Vagina (tissue), 2 donors: Measurements from ENCODE around the gene FBXW4. TPM values are rescaled to one million over a fixed set of nuclear protein-coding genes. Genes with fewer than 3 reads are reported as not detected.

Experiments
- DNase-seq, 2 donors: peaks; one replicate each; pipeline ENCODE4 v3.0.0-alpha.2; 2017; ENCODE audit errors: extremely low spot score in 2 of 2
- H3K27ac ChIP-seq: fragments of 200-600 bp; sonication (generic); one replicate; pipeline ENCODE4 v1.5.1; 2019
- H3K27me3 ChIP-seq: fragments of 200-600 bp; sonication (generic); one replicate; pipeline ENCODE4 v1.5.1; 2019
- H3K36me3 ChIP-seq, 2 donors: fragments of 200-600 bp; sonication (generic); one replicate each; pipeline ENCODE4 v1.5.1; 2017 to 2019
- H3K4me1 ChIP-seq: fragments of 200-600 bp; sonication (generic); one replicate; pipeline ENCODE4 v1.5.1; 2019
- H3K4me3 ChIP-seq, 2 donors: fragments of 200-600 bp; sonication (generic); 1 replicate in 1 of 2; 2 replicates in 1 of 2; pipeline ENCODE4 v1.5.1; 2016 to 2019
- H3K9me3 ChIP-seq: fragments of 200-600 bp; sonication (generic); one replicate; pipeline ENCODE4 v1.5.1; 2019
- POLR2A ChIP-seq, 2 donors: fragments of 450-650 bp; IDR thresholded peaks; one replicate each; pipeline ENCODE4 v1.6.1; 2017; ENCODE audit warnings: antibody characterized with exemption in 2 of 2, mild to moderate bottlenecking in 2 of 2, moderate library complexity in 2 of 2
- POLR2AphosphoS5 ChIP-seq, 2 donors: sonication (generic); formaldehyde crosslinking; IDR thresholded peaks; one replicate each; pipeline ENCODE4 v1.9.0; 2017; ENCODE audit warnings: antibody characterized with exemption in 2 of 2, mild to moderate bottlenecking in 2 of 2, low read depth in 1 of 2; ENCODE audit not compliant: insufficient read depth in 1 of 2
- intact Hi-C: fragments of 100-400 bp; cut with DNase I; formaldehyde crosslinking; loops from one replicate; pipeline ENCODE4 v1.15.1; 2023
- total RNA-seq: library from RNA; depleted of rRNA; stranded (reverse); fragments of >200 nt; gene quantifications from one replicate; pipeline ENCODE4 v1.2.3, GENCODE V29; 2016
- TF ChIP-seq, protein P1 (sequence below), 3 experiments: fragments of 450-650 bp in 2 of 3; fragments of 200-600 bp in 1 of 3; sonication (generic) in 1 of 3; IDR thresholded peaks; one replicate each; pipeline ENCODE4 v1.5.1; 2017 to 2019; ENCODE audit warnings: antibody characterized with exemption in 3 of 3, mild to moderate bottlenecking in 2 of 3, moderate library complexity in 2 of 3

FBXW4 gene
- total RNA-seq, 1 donor from 2014 or later = 49.6 TPM

DNA sequence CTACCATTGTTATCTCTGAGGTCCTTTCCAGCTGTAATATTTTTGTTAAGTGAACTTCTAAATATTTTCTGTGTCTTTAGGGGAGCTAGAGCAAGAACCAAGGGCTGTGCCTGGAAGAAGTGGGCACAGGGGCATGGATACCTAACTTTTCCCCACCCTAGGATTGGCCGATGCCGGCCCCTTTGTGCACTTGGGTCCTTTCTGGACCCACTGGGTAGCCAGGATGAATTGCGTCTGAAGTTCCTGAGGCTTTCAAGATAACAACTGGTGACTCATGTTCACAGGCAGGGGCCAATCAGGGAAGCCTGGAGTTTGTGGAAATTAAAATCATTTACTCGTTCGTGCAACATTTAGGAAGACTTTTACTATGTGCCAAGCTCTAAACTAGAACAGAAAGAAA lies 106.1 kb downstream of the FBXW4 start:
- Histone ChIP-seq H3K27ac (no peak overlapping the region), H3K4me1 (peaks cover 24% of the 10 kb centered on the region), H3K36me3 (peaks cover 0 to 9% of the 10 kb centered on the region in 2 donors), H3K27me3 (no peaks in the 10 kb centered on the region), H3K4me3 (peak overlapping the region; percentile 83), H3K9me3 (no peaks in the 10 kb centered on the region)
- no peak for TF ChIP-seq POLR2A (IDR thresholded peaks at IDR 0.05)
- TF ChIP-seq POLR2AphosphoS5 (IDR thresholded peaks at IDR 0.05; ENCODE audit: insufficient read depth in 1 of 2, low read depth in 1 of 2) = no peak
- TF ChIP-seq, protein P1, sequence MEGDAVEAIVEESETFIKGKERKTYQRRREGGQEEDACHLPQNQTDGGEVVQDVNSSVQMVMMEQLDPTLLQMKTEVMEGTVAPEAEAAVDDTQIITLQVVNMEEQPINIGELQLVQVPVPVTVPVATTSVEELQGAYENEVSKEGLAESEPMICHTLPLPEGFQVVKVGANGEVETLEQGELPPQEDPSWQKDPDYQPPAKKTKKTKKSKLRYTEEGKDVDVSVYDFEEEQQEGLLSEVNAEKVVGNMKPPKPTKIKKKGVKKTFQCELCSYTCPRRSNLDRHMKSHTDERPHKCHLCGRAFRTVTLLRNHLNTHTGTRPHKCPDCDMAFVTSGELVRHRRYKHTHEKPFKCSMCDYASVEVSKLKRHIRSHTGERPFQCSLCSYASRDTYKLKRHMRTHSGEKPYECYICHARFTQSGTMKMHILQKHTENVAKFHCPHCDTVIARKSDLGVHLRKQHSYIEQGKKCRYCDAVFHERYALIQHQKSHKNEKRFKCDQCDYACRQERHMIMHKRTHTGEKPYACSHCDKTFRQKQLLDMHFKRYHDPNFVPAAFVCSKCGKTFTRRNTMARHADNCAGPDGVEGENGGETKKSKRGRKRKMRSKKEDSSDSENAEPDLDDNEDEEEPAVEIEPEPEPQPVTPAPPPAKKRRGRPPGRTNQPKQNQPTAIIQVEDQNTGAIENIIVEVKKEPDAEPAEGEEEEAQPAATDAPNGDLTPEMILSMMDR (IDR thresholded peaks at IDR 0.05) = no peak
- intact Hi-C loops = no loop called here
- DNase-seq = no peak

DNA sequence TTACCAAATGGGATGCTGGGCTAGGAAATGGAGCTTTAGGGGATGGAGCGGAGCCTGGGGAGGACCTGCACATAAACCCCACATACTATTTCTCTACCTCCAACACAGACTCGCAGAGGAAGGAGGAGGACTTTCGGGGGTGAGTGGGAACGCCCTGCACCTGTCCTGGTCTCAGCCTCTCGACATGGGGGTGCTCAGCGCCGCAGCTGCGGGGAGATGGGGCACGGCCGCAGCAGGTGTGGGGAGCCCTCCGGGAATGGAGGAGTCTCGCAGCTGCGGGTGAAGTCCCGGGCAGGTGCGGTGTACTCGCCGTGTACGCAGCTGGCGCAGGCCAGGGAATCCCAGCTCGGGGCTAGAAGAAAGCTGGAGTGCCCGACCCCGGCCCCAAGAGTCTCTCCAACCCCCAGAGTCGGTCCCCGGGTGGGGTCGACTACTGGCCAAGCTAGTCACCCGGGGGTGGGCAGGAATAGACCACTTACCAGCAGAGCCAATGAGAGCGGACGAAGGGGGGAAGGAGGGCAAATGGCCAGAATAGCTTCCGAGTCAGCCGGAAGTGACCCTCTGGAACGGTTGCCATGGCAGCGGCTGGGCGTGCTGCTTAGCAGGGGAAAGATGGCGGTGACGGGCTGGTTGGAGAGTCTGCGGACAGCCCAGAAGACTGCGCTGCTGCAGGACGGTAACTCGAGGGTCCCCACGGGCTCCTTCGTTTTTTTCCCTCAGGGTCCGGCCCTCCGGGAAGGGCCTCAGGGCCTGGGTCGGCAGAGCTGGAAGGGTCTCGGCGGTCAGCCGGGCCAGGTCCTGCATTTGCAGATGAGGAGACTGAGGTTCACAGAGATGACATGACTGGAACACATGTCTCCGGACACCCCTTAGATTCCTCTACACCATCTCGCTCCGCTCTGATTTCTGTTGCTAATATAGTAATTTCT lies 107.0 kb downstream of the FBXW4 start, which contains the start of the genes DPCD and POLL:
DPCD (plus strand) TSS at position 597 of the 929 bp plus-strand sequence; CDS start at position 613, 16 bp downstream.
POLL (minus strand) TSS at position 533 of the 929 bp plus-strand sequence. CDS start 897 bp downstream, outside the sequence.
- Histone ChIP-seq H3K27ac (peak within 1 kb of the TSS; percentile 57), H3K9me3 (no peaks in the 10 kb centered on the region), H3K27me3 (no peaks in the 10 kb centered on the region), H3K4me1 (peaks cover 24% of the 10 kb centered on the region), H3K4me3 (peak within 1 kb of the TSS; percentile 83), H3K36me3 (peaks cover 0 to 15% of the 10 kb centered on the region in 2 donors)
- DNase-seq = peak in 1 of 2 donors; percentile 92
- intact Hi-C loops = no loop called here
- no peak for TF ChIP-seq POLR2A (IDR thresholded peaks at IDR 0.05)
- TF ChIP-seq, protein P1 (IDR thresholded peaks at IDR 0.05) = no peak
- TF ChIP-seq POLR2AphosphoS5 (IDR thresholded peaks at IDR 0.05; ENCODE audit: insufficient read depth in 1 of 2, low read depth in 1 of 2) = peak; percentile 44 to 73

DNA sequence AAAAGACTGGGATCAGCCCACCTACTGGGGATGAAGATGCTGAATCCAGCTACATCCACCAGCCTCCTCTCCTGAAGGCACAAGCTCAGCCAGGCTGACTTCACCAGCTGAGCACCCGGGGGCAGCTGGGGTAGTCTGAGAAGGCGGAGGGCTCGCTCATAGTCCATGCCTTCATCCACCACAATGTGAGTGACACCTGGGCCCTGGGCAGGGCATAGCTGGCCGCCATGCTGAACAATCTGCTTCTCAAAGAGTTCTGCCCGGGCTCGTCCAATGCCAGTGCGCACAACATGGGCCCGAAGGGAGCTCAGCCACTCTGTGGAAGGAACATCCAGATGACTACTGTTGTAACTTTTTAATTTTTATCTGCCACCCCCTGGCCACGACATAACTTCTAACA lies 109.1 kb downstream of the FBXW4 start:
- Histone ChIP-seq H3K27ac (no peak overlapping the region), H3K27me3 (no peaks in the 10 kb centered on the region), H3K4me1 (peaks cover 24% of the 10 kb centered on the region), H3K4me3 (no peak overlapping the region), H3K36me3 (peaks cover 0 to 34% of the 10 kb centered on the region in 2 donors), H3K9me3 (no peaks in the 10 kb centered on the region)
- no peak for DNase-seq
- TF ChIP-seq POLR2AphosphoS5 (IDR thresholded peaks at IDR 0.05; ENCODE audit: insufficient read depth in 1 of 2, low read depth in 1 of 2) (no peak), POLR2A (IDR thresholded peaks at IDR 0.05) (no peak)
- TF ChIP-seq, protein P1 (IDR thresholded peaks at IDR 0.05) = no peak
- intact Hi-C loops = no loop called here

DNA sequence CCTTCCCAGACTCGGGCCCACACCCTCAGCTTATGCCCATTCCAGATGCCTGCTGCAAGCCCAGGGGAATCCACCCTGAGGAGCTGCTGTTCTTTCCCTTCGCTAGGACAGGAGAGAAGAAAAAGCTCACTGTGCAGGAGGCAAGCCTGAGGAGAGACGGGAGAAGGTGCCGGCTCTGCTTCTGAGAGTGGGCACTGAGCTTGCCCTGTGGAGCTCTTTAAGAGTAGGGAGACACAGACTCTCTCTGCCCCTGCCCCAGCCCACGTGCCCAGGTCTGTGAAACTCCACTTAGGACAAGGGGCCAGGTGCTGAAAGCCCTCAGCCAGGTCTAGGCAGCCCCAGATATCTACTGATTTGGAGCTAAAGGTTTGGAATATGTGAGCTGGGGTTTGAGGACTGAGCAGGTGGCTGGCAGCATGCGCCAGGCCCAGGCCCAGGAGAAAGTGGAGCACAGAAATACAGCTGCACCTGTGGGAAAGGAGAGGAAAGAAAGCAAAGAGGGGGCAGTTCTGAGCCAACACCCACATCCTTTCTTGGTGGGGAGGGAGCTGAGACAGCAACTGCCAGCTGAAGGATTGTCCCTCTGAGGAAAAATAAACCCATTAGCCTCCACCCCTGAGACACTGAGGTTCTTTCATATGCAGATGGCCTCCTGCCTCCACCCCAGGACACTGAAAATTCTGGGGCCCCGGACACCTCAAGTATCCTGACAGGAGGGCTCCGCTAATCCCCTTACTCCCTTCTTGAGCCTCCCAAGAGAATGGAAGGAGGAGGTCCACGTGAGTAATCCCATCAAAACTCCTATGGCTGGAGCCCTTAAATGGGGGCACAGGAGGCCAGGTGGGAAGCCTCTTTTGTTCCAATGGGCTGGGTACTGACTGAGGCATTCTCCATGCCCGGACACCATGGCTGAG lies 114.2 kb downstream of the FBXW4 start:
- intact Hi-C loops = no loop called here
- H3K27ac ChIP-seq = no peak overlapping the region
- H3K36me3 ChIP-seq = peaks cover 0 to 55% of the 10 kb centered on the region in 2 donors
- no peak overlapping the region for H3K4me3 ChIP-seq
- no peak for TF ChIP-seq POLR2A (IDR thresholded peaks at IDR 0.05)
- no peak for TF ChIP-seq POLR2AphosphoS5 (IDR thresholded peaks at IDR 0.05; ENCODE audit: insufficient read depth in 1 of 2, low read depth in 1 of 2)
- TF ChIP-seq, protein P1 (IDR thresholded peaks at IDR 0.05) = no peak
- H3K27me3 ChIP-seq = no peaks in the 10 kb centered on the region
- H3K9me3 ChIP-seq = no peaks in the 10 kb centered on the region
- DNase-seq = no peak
- H3K4me1 ChIP-seq = no peaks in the 10 kb centered on the region
